Raji (cell line): ENCODE results near the gene SLC38A3.

ENCODE experiments used
- POLR2A ChIP-seq: IDR thresholded peaks from 2 replicates; pipeline ENCODE4 v1.6.1; 2011; ENCODE audit warnings: low read depth, low read length, control low read depth; ENCODE audit not compliant: insufficient read depth

The SLC38A3 gene

DNA sequence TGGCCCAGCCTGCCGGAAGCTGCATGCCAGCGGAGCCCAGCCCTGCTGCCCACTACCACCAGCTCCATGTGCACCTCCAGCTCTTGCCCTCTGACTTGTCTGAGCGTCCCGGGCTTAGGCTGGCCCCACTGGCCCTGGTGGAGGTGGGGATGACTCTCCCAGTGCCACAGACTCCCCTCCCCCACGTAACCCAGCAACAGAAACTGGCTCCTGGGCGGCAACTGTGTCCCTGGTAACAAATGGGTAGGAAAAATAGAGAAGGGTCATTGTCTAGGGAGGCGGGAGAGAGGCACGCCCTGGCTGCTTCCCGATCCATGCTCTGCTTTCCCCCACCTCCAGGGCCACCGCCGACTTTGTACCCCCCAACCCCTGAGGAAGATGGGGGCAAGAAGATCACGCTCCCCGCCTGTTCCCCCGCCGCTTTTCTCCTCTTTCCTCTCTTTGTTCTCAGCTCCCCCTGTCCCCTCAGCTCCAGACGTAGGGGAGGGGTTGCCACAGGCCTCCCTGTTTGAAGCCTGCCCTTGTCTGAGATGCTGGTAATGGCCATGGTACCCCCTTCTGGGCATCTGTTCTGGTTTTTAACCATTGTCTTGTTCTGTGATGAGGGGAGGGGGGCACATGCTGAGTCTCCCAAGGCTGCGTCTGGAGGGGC, 53.1 kb downstream of the SLC38A3 start:
- TF ChIP-seq POLR2A, result no peak

GRCh38 chr3:50258979-50259378, 53.9 kb downstream of the SLC38A3 start:
- TF ChIP-seq POLR2A, result no peak

- TF ChIP-seq POLR2A, result no peak
Observed at GRCh38 chr3:50259432-50260026, 54.5 kb downstream of the SLC38A3 start.

- TF ChIP-seq POLR2A, result peak; percentile 29; the same call in 1 of the 2 replicates
Observed at GRCh38 chr3:50260027-50260941, 55.2 kb downstream of the SLC38A3 start.

- no peak for TF ChIP-seq POLR2A
Observed at GRCh38 chr3:50260942-50261441, 55.9 kb downstream of the SLC38A3 start.

GRCh38 chr3:50261505-50261904, 56.4 kb downstream of the SLC38A3 start:
- TF ChIP-seq POLR2A, result no peak

GRCh38 chr3:50262778-50263177, 57.7 kb downstream of the SLC38A3 start:
- no peak for TF ChIP-seq POLR2A

DNA sequence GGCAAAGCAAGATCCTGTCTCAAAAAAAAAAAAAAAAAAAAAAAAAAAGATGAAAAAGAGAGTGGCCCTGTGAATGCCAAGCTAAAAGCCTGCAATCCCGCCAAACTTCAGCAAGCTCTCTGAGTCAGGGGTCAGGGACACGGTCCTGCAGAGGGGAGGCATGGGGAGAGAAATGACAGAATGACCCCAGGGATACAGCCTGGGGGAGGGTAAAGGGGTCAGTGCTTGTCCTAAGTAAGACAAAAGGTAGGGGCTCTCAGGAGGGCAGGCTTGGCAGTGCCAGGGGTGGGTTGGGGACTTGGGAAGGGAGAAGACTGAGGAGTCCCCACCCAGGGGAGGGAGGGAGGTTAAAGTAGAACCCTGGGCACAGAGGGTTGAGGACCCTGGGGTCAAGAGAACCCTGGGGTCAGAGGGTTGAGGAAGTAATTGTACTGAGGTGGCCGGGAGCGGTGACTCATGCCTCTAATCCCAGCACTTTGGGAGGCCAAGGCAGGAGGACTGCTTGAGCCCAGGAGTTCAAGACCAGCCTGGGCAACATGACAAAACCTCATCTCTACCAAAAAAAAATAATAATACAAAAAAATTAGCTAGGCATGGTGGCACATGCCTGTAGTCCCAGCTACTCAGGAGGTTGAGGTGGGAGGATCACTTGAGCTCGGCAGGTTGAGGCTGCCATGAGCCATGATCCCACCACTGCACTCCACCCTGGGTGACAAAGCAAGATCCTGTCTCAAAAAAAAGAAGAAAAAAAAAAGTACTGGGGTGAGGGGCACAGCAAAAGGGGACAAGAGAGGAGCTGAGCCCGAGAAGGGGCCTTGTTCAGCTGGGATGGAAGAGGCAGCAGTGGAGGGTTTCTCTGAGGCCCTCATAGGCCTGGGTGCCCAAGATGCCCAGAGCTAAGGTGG, 58.7 kb downstream of the SLC38A3 start:
- TF ChIP-seq POLR2A, result no peak

GRCh38 chr3:50264383-50264963, 59.4 kb downstream of the SLC38A3 start:
- TF ChIP-seq POLR2A, result no peak

DNA sequence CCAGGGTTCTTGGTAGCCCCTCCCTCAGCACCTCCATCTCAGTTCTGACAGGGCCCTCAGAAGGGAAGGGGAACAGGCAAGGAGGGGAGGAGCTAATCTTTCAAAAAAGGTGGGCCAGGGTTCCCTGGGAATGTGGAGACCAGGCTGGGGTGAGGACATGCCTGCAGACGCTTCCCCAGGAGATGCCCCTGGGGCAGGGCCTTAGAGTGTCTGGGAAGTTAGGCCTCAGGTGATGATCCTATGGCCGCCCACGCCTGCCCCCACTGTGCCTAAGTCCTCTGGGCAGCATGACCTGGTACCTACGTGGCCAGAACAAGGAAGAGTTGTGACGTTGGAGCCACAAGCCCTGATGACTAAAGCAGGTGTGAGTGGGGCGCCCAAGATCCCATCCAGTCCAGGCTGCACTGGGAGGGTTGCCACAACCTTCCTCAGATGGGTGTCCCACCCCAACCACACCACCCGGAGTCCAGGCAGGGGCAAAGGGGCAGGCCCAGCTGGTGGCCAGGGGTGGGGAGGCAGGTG, 60.0 kb downstream of the SLC38A3 start:
- no peak for TF ChIP-seq POLR2A

DNA sequence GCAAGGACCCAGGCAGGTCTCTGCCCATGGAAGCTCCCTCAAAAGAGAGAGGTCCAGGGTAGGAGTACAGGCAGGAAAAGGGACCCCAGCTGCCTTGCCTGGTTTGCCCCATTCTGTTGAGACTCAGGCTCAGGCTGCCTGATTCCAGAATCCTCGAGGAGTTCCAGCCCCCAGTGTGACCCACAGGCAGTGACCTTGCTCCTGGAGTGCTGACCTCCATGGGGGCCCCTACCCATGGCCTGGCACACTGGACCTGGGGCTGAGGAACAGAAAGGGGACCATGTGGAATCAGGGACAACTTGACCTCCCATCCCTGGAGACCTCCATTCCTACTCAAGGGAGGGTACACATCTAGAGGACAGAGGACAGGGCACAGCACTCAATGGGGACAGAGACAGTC, 60.5 kb downstream of the SLC38A3 start:
- TF ChIP-seq POLR2A, result no peak

DNA sequence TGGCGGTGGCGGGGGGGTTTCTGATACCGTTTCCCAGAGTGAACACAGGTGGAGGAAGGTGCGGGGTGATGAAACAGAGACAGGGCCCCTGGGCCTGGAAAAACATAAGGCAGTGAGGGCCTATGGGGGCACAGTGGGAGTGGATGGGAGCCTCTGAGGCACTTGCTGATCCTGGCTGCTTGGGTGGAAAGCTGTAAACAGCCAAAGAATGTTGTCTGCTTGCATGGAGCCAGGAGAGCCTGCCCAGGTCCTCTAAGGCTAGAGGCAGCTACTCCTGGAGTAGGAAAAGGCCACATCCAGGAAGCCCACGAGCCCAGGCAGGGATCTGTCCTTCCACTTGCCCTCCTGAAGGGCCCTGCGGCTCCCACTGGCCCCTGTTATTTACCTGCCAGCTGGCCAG, 60.9 kb downstream of the SLC38A3 start:
- no peak for TF ChIP-seq POLR2A

- no peak for TF ChIP-seq POLR2A
Observed at GRCh38 chr3:50266836-50267235, 61.8 kb downstream of the SLC38A3 start.

DNA sequence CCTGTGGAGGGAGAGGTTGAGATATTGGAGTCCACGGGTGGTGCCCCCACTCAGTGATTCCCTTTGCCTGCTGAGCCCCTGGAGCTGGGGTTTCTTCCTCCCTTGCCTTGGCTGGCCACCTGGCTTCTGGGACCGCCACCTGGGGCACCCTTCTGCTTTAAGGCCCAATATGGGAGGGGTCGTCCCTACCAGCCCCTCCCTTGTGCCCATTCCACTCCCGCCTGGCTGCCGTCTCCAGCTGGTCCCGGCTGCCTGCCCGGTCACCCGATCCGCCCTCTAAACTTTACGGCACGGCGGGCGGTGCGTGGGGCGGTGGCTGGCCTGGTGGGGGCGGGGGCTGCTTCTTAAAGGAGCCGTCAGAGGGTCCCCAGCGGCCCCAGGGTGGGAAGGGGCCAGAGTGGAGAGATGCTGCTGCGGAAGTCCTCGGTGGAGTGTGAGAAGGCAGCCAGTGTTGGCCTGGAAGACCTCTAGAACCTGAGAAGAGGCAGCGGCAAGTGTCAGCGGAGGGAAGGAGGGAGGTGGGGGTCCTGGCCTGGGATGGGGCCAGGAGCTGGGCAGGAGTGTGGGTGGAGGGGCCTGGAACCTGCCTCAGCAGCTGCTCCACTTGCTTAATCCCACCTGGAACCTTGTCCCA, 62.3 kb downstream of the SLC38A3 start:
- no peak for TF ChIP-seq POLR2A
